Bronchial epithelial cell (primary cell): ENCODE measurements around the gene VWA3A. TPM values are rescaled to one million over a fixed set of nuclear protein-coding genes. Genes with fewer than 3 reads are reported as not detected.

ENCODE experiments used
- DNase-seq: peaks from one replicate; pipeline ENCODE4 v3.0.0-alpha.2; 2010; ENCODE audit warnings: low read depth
- FAIRE-seq: peaks from 2 replicates; lab custom pipeline; 2011; peaks lifted over from hg19 to GRCh38; lab: Jason Lieb, UNC
- H3K27me3 ChIP-seq: 2 replicates; pipeline ENCODE4 v1.5.1; 2011; ENCODE audit warnings: low read length; ENCODE audit not compliant: control insufficient read depth, insufficient read depth
- H3K36me3 ChIP-seq: 2 replicates; pipeline ENCODE4 v1.5.1; 2011; ENCODE audit warnings: low read length; ENCODE audit not compliant: control insufficient read depth, insufficient read depth
- H3K4me3 ChIP-seq: 2 replicates; pipeline ENCODE4 v1.5.1; 2011; ENCODE audit warnings: mild to moderate bottlenecking, low read depth, low read length, control low read depth
- CTCF ChIP-seq: IDR thresholded peaks from 2 replicates; pipeline ENCODE4 v1.5.1; 2011; ENCODE audit warnings: mild to moderate bottlenecking, moderate library complexity, low read length, control low read depth, inconsistent platforms; ENCODE audit not compliant: insufficient read depth, severe bottlenecking
- total RNA-seq: library from RNA; depleted of rRNA; stranded (reverse); fragments of >200 nt; gene quantifications from 2 replicates; pipeline ENCODE4 v1.2.1, GENCODE V29; 2014

VWA3A gene
- total RNA-seq, 1 donor from 2014 or later: under 0.01 TPM

DNA sequence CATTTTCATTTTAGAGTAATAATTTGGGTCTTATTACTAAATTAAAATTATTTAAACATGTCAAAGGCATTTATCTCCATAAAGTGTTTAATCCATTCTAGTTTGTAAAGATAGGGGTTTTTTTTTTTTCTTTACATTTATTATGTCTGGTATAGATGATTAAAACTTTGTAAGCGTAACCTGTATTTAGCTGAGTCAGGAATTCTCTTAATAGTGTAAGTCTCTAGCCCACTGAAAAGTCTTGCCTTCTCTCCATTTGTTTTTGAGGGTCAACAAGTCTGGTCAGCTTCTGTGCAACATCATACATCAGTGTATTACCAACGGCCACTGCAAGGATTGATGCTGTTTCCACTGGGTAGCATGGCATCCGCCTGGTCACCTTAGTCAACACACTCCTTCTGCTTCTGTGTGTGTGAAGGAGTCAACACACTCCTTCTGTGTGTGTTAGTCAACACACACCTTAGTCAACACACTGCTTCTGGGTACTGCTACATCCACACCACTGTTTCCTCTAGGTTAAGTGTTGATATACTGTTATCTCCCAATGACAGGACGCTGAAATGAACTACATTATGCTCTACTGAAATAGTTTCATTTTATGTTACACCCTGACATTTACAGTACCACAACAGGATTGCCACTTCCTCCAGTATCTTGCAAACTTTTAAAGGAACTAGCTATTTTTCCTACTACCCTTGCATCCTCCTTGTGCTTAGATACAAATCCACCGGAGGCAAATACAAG is 37.3 kb upstream of the VWA3A start:
- DNase-seq (no peak), FAIRE-seq (no peak)
- no peak for TF ChIP-seq CTCF

DNA sequence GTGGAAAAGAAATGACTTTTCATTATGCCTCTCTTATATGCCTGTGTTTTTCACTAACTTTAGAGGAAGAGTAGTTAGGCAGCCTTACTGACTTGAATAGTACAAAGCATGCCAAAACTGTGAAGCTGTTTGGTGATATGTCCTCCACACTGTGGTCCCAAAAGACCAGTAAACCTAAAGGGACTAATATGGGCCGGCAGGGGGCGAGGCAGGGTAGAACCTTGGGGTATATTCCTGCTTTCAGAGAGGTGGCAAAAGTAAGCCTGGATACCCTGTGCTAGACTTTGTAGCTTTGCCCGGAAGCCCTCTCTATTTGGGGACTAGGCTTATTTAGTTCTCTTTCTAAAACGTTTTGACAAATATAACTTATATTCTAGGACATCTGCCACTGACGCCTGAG is 36.5 kb upstream of the VWA3A start:
- FAIRE-seq (no peak), DNase-seq (no peak)
- Histone ChIP-seq H3K36me3 (no peaks in the 10 kb centered on the region), H3K27me3 (no peaks in the 10 kb centered on the region), H3K4me3 (no peak overlapping the region)
- TF ChIP-seq CTCF: peak; percentile 13

More for the DNA sequence above, 37.3 kb upstream of the VWA3A start:
- no peaks in the 10 kb centered on the region for H3K27me3 ChIP-seq
- H3K4me3 ChIP-seq: no peak overlapping the region
- H3K36me3 ChIP-seq: no peaks in the 10 kb centered on the region

DNA sequence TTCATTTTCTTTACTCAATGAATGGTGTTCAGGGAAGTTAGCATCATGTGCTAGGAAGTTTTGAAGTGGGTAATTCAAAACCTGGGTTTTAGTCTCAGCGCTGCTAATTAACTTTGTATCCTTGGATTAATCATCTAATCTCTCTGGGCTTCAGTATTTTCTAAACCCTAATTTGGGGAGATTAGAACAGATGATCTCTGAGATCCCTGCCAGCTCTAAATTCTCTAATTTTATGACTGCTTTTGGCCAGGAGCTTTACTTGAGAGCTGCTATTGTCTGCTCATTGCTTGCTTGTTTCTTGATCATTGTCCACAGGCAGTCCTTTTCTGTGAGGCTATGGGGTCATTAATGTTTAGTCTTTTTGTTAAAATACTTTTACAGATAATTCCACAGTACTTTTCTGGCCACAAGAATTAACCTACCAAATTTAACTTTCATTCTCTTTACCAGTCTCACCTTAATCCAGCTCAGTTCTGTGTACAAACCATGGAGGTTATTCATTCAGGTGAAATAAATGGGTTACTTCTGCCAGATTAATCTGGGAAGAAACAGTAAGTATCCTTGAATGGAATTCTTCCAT is 28.4 kb upstream of the VWA3A start:
- TF ChIP-seq CTCF: no peak
- Histone ChIP-seq H3K36me3 (no peaks in the 10 kb centered on the region), H3K27me3 (no peaks in the 10 kb centered on the region), H3K4me3 (no peak overlapping the region)
- DNase-seq: no peak
- FAIRE-seq: no peak

- Histone ChIP-seq H3K27me3 (no peaks in the 10 kb centered on the region), H3K4me3 (no peak overlapping the region), H3K36me3 (no peaks in the 10 kb centered on the region)
- FAIRE-seq (no peak), DNase-seq (peak; percentile 94)
- TF ChIP-seq CTCF: no peak
Observed at GRCh38 chr16:22065252-22065651, 27.1 kb upstream of the VWA3A start.

DNA sequence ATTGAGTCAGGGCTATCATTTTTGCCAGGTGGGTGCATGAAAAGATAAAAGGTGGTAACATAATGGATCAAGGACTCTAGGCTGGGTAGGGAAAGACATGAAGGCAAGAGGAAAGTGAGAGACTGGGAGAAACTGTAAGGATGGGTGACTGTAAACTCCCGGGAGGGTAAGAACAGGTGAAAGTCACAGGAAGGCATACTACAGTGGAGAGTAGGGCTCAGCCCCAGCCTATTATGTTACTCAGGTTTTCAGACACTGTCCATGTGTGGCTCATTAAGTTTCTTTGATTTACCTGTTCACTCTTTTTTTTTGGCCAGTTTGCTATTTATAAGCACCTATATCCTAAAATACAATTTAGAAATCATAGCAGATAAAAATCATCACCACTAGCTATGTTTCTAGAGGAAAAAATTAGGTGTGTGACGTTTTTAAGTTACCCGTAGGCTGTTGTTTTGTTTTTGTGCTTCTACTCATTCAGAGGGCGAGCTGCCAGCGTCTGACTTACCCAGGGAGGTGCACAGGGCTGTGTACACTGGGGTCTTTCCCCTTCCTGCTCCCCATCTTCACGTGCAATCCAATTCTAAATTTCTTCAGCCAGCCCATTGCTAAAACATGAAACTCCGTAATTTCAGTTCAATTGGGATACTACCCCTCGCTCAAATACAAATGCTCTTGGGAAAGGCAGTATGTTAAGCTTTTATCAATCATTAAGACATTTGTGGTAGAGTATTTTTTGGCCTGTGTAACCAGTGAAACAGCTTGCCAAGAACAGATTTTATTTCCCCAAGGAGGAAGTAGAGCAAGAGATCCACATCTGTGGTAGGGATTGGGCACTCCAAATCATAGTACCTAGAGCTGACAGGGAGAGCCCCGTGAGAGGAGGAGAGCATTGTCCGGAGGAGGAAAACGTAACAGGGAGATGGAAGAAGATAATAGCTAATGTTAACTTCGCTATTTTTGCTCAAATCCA is 21.7 kb upstream of the VWA3A start:
- Histone ChIP-seq H3K36me3 (no peaks in the 10 kb centered on the region), H3K4me3 (peak overlapping the region; percentile 1), H3K27me3 (no peaks in the 10 kb centered on the region)
- TF ChIP-seq CTCF: no peak
- peak; percentile 58 for DNase-seq
- no peak for FAIRE-seq
